HG03159 (cell line): ENCODE measurements around the gene TCAIM.
"Not testable (repeated sequence)": the region's sequence is repeated elsewhere in the genome, so short reads cannot be mapped to it uniquely, and the experiment has no call there.

Source experiments
- ATAC-seq: cut with Tn5 transposase; IDR thresholded peaks from one replicate; pipeline ENCODE4 v1.9.1; 2021; ENCODE audit warnings: mild to moderate bottlenecking, moderate library complexity; ENCODE audit not compliant: unreplicated experiment

Gene TCAIM

DNA sequence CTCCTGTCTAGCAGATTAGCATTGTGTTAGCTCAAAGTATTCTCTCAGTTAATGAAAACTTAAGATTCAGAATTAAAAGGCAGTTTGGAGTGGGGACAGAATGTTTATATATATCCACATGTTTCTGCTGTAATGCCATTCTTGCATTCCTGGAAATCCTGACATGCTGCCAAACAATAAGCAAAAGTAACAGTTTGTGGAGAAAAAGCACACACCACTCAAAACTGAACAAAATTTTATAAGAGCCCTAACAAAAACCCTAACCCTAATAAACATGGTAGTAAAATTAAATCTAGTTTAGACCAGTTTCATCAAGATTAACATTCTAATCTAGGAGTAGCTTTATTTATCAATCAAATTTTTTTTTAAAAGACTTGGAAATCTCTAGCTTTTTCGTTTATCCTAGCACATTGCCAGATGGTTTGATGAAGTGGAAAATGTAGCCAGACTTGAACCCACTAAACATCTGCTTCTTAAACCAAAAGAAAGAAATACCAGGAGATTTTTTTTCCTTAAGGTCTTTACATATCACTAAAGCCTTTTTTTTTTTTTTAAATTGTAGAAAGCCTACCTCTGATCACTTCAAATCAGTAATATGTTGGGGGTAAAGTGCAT is 3.7 kb downstream of the TCAIM start:
- ATAC-seq = no peak

DNA sequence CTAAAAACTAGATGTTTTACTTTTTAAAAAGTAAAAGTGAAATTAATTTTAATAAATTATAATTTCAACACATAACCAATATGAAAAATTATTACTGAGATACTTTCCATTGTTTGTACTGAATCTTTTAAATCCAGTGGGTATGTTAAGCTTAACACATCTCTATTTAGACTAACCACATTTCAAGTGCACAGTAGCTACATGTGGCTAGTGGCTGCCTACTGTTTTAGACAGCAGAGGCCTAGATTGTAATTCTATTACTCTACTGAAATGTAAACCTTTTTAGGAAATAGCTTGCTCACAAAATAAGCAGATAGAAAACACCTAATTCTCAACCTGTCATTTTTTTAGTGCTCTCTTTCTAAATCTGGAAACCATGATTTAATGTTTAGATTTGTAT is 4.9 kb downstream of the TCAIM start:
- ATAC-seq = no peak

DNA sequence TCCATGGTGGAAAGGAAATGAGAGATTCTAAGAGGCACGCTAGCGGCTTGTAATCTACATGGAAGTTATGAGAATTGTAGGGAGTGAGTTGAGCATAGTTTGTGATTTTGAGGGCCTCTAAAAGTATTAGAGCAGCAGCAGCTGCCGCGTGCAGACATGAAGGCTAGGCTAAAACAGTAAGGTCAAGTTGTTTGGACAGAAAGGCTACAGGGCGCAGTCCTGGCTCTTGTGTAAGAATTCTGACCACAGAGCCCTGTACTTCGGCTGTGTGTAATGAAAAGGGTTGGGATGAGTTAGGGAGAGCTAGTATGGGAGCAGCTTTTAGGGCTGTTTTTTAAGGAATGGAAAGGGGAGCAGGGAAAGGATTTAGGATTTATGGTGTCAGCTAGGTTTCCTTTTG is 8.0 kb downstream of the TCAIM start:
- not testable (repeated sequence) for ATAC-seq

DNA sequence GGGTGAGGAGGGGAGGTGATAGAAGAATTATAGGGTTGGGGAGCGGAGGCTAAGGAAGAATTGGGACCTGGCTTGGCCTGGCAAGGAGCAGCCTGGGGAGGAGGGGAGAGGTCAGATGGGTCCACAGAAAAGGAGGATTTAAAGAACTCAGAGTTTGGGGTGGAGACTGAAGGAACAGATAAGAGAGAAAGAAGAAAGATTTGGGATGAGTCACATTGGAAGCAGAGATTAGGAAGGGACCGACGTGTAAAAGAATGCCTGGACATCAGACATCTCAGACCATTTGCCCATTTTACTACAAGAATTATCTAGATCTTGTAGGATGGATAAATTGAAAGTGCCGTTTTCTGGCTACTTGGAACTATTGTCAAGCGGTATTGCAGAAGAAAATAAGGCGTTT is 10.4 kb downstream of the TCAIM start:
- no peak for ATAC-seq

DNA sequence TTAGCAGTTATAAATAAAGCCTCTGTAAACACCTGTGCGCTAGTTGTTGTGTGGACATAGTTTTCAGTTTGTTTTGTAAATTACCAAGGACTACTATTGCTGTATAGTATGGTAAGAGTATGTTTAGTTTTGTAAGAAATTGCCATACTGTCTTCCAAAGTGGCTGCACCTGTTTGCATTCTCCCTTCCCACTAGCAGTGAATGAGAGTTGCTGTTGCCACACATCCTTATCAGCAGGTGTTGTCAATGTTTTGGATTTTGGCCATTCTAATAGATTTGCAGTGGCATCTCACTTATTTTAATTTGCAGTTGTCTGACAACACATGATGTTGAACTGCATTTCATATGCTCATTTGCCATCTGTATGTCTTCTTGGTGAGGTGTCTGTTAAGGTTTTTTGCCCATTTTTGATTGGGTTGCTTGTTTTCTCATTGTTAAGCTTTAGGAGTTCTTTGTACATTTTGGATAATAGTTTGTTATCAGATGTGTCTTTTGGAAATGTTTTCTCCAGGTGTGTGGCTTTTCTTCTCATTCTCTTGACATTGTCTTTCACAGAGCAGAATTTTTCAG is 14.9 kb downstream of the TCAIM start:
- no peak for ATAC-seq

DNA sequence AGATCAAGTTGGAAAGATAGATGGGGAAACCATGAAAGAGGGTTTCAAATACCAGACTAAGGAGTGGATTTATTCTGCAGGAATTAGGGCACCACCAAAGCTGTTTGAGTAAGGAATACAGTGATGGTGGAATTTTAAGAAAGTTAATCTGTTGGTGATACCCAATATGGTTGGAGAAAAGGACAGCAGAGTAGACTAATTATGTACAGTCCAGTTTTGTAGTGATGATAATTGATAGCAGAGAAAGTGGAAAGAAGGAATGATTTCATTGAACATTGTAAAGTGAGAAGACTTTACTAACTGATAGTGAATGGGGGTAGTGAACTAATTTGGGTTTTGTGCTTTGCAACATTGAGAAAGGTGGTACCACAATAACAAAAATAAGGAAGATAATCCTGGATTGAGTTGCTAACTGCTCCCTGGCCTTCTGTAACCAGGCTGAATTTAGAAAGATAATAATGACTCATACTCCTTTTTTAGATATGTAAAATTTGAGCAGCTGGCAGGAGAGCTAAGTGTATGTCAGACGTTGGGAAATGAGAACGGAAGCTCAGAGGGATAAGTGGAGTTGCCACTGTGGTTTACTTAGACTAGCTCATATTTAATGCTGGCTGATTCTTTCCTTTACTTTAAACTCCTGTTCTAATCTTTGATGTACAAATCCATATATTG is 16.9 kb downstream of the TCAIM start:
- ATAC-seq = no peak

DNA sequence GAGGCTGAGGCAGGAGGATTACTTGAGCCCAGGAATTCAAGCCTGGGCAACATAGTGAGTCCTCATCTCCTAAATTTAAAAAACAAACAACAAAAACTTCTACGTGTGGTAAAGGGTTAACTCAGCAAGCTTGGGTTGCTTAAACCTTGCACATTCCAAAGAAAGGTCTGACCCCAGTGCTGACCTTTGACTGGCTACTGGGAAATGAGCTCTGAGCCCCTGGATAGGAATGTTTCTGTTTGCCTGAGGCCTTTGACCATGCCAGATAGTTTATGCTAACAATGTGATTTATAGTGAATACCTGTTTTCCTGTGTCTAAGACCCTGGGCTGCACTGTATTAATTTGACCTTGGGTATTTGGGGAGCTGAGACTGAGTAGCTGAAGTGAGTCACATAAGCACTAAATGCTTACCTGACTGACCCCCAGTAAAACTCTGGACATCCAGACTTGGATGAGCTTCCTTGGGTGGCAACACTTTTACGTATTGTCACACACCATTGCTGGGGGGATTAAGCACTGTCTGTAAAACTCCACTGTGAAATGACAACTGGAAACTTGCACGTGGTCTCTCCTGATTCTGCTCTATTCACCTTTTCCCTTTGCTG is 20.7 kb downstream of the TCAIM start:
- ATAC-seq = no peak

DNA sequence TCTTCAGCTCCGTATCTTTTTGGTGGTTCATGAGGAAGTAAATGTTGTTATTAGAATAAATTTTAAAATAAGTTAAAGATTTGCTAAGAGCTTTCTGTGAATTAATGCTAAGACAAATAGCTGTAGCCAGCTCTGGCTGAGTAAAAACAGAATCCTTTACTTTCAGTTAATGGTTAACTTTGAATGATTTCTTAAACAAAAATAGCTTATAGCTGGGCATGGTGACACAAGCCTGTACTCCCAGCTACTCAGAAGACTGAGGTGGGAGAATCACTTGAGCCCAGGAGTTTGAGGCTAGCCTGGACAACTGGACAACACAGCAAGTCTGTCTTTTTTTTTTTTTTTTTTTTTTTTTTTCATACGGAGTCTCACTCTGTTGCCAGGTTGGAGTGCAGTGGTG is 25.0 kb downstream of the TCAIM start:
- ATAC-seq = no peak

DNA sequence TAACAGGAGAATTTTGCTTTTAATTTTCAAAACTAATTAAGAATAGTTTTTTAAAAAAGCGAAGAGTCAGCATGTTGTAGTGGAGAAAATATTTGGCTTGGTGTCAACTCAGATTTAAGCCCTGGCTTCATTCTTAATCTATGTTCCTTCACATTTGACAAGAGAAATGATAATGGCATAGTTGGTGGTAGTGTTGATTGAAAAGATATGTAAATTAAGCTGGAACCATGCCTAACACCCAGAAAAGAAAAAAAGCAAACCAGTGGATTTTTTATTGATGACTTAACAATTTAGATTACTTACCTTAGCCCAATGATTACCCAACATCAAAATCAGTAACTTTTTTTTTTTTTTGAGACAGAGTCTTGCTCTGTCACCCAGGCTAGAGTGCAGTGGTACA is 27.4 kb downstream of the TCAIM start:
- ATAC-seq = no peak

DNA sequence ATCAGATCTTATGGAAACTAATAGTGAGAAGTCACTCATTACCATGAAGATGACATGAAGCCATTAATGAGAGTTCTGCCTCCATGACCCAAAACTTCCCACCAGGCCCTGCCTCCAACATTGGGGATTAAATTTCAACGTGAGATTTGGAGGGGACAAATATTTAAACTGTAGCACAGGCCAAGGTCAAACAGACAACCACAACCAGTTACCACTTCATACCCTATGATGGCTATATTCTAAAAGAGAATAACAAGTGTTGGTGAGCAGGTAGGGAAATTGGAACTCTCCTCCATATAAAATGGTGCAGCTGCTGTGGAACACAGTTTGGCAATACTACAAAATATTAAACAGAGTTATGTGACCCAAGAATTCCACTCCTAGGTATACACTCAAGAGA is 36.9 kb downstream of the TCAIM start:
- no peak for ATAC-seq

DNA sequence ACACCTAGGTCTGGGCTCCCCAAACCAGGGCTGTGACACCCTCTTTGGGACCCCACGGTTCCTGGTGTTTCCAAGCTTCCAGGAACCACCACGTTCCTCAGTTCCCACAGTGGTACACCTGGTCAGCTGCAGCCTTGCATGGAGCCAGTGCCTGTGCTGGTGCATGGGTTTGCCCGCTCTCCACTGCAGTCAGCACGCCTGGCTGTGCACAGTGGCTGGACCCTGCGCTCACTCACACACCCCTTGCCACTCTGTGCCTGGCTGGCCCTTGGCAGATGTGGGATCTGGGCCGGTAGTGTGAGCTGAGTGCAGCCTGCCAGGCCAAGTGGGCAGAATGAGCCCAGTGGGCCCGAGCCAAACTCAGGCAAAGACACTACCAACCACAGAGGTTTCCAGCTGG is 48.8 kb downstream of the TCAIM start:
- no peak for ATAC-seq

DNA sequence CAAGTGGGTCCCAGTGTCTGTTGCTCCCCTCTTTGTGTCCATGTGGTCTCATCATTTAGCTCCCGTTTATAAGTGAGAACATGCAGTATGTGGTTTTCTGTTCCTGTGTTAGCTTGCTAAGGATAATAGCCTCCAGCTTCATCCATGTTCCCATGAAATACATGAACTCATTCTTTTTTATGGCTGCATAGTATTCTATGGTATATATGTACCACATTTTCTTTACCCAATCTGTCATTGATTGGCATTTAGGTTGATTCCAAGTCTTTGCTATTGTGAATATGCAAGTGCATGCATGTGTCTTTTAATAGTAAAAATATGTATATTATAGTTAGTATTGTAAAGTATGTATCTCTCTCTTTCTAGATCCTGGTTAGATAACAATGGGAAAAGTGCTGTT is 53.9 kb downstream of the TCAIM start:
- ATAC-seq = no peak

DNA sequence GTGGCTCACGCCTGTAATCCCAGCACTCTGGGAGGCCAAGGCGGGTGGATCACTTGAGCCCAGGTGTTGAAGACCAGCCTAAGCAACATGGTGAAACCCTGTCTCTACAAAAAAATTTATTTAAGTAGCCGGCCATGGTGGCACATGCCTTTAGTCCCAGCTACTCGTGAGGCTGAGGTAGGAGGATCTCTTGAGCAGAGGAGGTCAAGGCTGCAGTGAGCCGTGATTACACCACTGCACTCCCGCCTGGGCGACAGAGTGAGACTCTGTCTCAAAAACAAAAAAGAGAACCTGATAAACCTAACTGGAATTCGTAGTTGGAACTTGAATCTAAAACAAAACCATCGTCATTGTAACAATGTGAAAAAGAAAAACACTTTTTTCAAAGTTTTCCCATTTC is 57.1 kb downstream of the TCAIM start:
- ATAC-seq = no peak

DNA sequence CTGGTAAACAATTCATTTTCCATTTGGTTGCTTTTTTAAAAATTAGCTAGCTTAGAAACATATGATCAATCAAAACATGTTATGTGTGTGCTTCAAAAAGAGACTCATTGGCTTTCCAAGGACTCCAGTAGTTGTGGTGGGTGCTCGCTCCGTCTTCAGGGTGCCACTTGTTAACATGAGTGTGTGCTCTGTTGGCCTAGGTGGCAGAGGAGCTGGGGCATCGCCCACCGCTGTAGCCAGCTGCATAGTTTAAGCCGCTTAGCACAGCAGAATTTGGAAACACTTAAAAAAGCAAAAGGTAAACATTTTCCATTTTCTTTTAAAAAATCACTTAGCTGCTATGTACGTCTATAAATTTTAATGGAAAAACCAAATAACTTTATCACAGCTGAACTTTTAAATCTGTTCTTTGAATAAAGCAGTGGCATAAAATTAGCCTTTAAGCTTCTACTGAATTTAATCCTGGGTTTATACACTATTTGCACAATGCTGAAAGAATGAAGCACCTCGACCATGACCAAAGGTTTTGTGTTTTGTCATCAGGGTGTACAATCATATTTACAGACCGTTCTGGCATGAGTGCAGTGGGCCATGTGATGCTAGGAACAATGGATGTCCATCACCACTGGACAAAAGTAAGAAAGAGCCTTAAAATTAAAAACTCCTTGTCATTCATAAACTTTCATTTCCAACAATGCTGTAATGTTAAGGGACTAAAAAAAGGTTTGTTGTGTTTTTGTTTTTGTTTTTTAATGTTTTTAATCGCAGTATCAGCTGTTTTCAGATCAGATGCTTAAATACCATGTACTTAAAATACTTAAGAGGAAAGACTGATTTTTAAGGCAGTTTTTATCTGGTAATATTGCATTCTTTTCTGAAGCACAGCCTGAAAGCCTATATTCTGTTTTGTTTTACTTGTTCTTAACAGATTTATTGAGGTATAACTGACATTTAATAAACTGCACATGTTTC is 57.9 kb downstream of the TCAIM start:
- no peak for ATAC-seq

DNA sequence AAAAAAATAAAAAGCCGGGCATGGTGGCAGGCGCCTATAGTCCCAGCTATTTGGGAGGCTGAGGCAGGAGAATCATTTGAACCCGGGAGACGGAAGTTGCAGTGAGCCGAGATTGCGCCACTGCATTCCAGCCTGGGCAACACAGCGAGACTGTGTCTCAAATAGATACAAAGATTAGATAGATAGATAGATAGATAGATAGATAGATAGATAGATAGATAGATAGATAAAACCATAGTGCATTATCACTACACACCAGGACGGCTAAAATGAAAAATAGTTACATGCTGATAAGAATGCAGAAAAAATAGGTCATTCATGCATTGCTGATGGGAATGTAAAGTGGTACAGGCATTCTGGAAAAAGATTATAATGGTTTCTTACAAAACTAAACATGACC is 59.7 kb downstream of the TCAIM start:
- ATAC-seq = not testable (repeated sequence)

DNA sequence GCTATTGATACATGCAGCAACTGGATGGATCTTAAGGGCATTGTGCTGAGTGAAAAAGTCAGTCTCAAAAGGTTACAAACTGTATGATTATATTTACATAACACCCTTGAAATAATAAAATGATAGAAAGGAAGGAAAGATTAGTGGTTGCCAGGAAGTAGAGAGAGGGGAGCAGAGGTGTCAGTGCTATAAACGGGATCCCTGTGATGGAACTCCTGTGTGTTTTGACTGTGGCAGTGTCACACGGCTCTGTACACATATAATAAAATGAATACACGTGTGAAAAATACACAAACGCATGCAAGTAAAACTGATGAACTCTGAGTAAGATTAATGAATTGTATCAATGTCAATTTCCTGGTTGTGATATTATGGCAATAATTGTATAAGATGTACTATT is 60.3 kb downstream of the TCAIM start:
- ATAC-seq = no peak

DNA sequence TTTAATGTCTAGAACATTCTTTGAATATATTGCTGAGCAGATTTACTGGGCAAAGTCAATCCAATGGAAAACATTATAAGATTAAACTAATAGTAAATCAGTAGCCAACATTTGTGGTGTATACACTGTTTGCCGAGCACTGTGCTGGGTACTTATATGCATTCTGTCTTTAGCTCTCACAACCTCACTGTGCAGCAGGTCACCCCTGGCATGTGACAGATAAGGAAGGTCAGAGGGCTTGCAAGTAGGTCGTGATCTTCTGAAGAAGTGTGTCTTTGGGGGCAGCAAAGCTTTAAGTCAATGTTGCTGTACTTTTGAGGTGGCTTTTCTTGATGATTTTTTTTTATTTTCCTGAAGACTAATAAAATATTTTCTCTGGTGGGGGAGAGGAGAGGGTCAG is 62.2 kb downstream of the TCAIM start:
- no peak for ATAC-seq

DNA sequence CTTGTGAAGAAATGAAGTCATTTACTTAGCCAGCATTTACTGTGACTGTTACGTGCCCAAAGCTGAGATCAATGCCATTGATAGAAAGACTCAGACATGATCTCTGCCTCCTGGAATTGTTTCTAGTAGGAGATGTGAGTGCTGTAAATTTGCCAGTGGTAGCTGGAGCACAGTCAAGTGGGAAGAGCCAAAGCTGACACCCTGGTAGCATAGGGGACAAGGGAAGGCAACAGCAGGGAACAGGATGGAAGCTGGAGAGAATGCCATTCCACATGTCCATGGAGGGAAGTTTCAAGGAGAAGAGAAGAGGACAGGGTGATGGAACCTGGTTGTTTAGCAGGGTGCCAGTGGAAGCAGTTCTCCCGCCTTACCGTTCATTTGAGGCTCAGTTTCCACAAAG is 64.0 kb downstream of the TCAIM start:
- no peak for ATAC-seq

DNA sequence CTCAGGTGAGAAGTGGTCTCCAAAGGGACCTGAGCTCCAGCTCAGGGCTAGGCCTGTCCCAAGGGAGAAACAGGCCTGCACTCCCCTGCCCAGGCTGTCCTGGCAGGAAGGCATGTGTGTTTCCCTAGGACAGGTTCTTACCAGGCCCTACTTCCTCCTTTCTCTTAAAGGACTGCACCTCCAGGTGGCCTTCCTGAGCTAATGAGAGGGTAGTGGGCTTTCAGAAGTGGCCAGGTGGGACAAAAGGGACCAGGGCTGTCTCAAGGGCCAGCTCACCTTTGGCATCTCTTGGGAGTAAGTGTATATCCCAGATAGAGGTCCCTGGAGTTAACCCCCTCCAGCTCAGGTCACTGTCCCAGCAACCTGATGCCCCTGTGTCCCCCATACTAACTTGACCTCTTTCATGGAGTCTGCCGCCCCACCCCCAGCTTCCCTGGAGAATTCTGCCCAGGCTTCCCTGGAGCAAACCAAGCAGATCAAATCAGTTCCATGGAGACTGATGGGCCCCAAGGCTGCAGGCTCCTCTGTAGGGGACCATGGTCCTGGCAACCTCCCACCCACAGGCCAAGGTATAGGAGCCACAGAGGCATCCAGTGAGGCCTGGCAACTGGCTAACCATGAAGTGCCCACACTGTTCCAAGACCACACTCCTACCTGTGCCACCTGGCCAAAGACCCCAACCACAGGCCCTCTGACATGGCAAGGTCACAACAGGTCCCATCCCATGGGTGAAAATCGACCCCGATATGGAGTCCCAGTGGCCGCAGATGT is 71.3 kb downstream of the TCAIM start:
- no peak for ATAC-seq

DNA sequence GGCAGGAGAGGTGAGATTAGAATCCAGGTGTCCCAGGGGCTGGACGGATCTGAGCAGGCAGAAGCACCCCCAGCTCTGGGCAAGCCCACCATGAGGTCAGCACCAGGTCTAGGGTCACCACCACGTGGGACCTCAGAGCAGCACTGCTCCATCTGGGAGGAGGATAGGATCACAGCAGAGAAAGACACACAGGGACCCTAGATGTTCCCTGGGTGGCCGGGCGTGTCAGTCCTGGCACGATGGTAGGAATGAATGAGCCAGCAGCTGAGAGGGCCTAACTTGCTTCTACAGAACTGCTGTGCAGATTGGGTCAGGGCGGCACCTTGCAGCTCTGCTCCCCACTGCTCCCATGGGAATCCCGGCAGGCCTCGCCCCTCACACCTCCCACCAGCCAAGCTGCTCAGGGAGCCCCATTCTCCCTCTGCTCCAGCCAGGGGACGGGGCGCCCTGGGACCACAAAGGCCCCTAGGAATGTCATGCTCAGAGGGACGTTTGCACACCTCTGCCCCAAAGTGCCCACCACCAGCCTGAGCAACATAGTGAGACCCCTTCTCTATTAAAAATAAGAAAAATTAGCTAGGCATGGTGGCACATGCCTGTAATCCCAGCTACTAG is 72.6 kb downstream of the TCAIM start:
- ATAC-seq = no peak
